ENCODE results near the gene CCDC141.

- TF ChIP-seq REST (IDR thresholded peaks at IDR 0.05; ENCODE audit: insufficient read depth in 1 of 2, low read depth in 2 of 2, low read length in 2 of 2) (no peak), POLR2AphosphoS5 (IDR thresholded peaks at IDR 0.05; ENCODE audit: low read depth, low read length) (no peak)
Measured at GRCh38 chr2:178895872-178896271, 154.1 kb downstream of the CCDC141 start.
